Type B pancreatic cell (in vitro differentiated cells): ENCODE measurements around the gene C5orf22. TPM values are rescaled to one million over a fixed set of nuclear protein-coding genes. Genes with fewer than 3 reads are reported as not detected.
"Not testable (repeated sequence)": the region's sequence is repeated elsewhere in the genome, so short reads cannot be mapped to it uniquely, and the experiment has no call there.

Source experiments
- DNase-seq: peaks from one replicate; pipeline ENCODE4 v3.0.0; 2021; ENCODE audit warnings: mixed read lengths; ENCODE audit not compliant: unreplicated experiment; ENCODE audit errors: extremely low spot score
- H3K27ac Mint-ChIP-seq: 2 replicates; pipeline ENCODE4 v1.8.0; 2021; ENCODE audit warnings: mild to moderate bottlenecking, mixed read lengths
- H3K27me3 Mint-ChIP-seq: 2 replicates; pipeline ENCODE4 v1.8.0; 2021; ENCODE audit warnings: mixed read lengths
- H3K36me3 Mint-ChIP-seq: 2 replicates; pipeline ENCODE4 v1.8.0; 2021; ENCODE audit warnings: mixed read lengths
- H3K4me1 Mint-ChIP-seq: one replicate; pipeline ENCODE4 v1.8.0; 2021; ENCODE audit warnings: mixed read lengths; ENCODE audit not compliant: unreplicated experiment
- H3K4me3 Mint-ChIP-seq: 2 replicates; pipeline ENCODE4 v1.8.0; 2021; ENCODE audit warnings: mild to moderate bottlenecking, mixed read lengths
- H3K9me3 Mint-ChIP-seq: 2 replicates; pipeline ENCODE4 v1.8.0; 2021; ENCODE audit warnings: mixed read lengths
- CTCF ChIP-seq: fragments of 200-600 bp; sonication (generic); conservative IDR thresholded peaks from 2 replicates; pipeline ENCODE4 v1.5.0; 2021; ENCODE audit warnings: antibody characterized with exemption, mild to moderate bottlenecking
- total RNA-seq: library from RNA; stranded (reverse); gene quantifications from 2 replicates; pipeline ENCODE4 v1.2.1, GENCODE V29; 2021; ENCODE audit warnings: low replicate concordance

C5orf22 gene
- total RNA-seq, 1 donor from 2014 or later = 28.1 TPM

- no peak for TF ChIP-seq CTCF
- no peak for DNase-seq
- peaks cover under 1% of the 10 kb centered on the region for H3K27me3 Mint-ChIP-seq
- no peak overlapping the region for H3K27ac Mint-ChIP-seq
- peaks cover 10% of the 10 kb centered on the region for H3K9me3 Mint-ChIP-seq
- no peak overlapping the region for H3K4me3 Mint-ChIP-seq
- H3K4me1 Mint-ChIP-seq = no peaks in the 10 kb centered on the region
- H3K36me3 Mint-ChIP-seq = no peaks in the 10 kb centered on the region
Measured at GRCh38 chr5:31587546-31587945, 55.4 kb downstream of the C5orf22 start.

- DNase-seq = no peak
- Mint-ChIP-seq H3K4me1 (no peaks in the 10 kb centered on the region), H3K9me3 (peaks cover 6% of the 10 kb centered on the region), H3K4me3 (no peak overlapping the region), H3K36me3 (no peaks in the 10 kb centered on the region), H3K27ac (no peak overlapping the region), H3K27me3 (no peaks in the 10 kb centered on the region)
- TF ChIP-seq CTCF = no peak
Measured at GRCh38 chr5:31593665-31594064, 61.6 kb downstream of the C5orf22 start.

GRCh38 chr5:31596354-31596753 is 64.3 kb downstream of the C5orf22 start:
- Mint-ChIP-seq H3K27ac (no peak overlapping the region), H3K4me3 (no peak overlapping the region), H3K9me3 (no peaks in the 10 kb centered on the region), H3K36me3 (no peaks in the 10 kb centered on the region), H3K4me1 (no peaks in the 10 kb centered on the region), H3K27me3 (no peaks in the 10 kb centered on the region)
- no peak for DNase-seq
- no peak for TF ChIP-seq CTCF

GRCh38 chr5:31598640-31599611 is 66.8 kb downstream of the C5orf22 start:
- no peak for DNase-seq
- no peak overlapping the region for H3K4me3 Mint-ChIP-seq
- H3K9me3 Mint-ChIP-seq = no peaks in the 10 kb centered on the region
- no peak for TF ChIP-seq CTCF
- H3K27me3 Mint-ChIP-seq = no peaks in the 10 kb centered on the region
- no peaks in the 10 kb centered on the region for H3K36me3 Mint-ChIP-seq
- H3K27ac Mint-ChIP-seq = no peak overlapping the region
- H3K4me1 Mint-ChIP-seq = no peaks in the 10 kb centered on the region

- H3K36me3 Mint-ChIP-seq = not testable (repeated sequence)
Measured at GRCh38 chr5:31602305-31602704, 70.2 kb downstream of the C5orf22 start.

GRCh38 chr5:31604240-31604639 is 72.1 kb downstream of the C5orf22 start:
- no peak for DNase-seq
- Mint-ChIP-seq H3K27me3 (no peaks in the 10 kb centered on the region), H3K4me3 (no peak overlapping the region), H3K9me3 (no peaks in the 10 kb centered on the region), H3K36me3 (no peaks in the 10 kb centered on the region), H3K27ac (no peak overlapping the region), H3K4me1 (no peaks in the 10 kb centered on the region)
- TF ChIP-seq CTCF = no peak

More at GRCh38 chr5:31602305-31602704, 70.2 kb downstream of the C5orf22 start:
- not testable (repeated sequence) for H3K9me3 Mint-ChIP-seq, H3K4me1 Mint-ChIP-seq, H3K27ac Mint-ChIP-seq, H3K27me3 Mint-ChIP-seq, DNase-seq, H3K4me3 Mint-ChIP-seq
